Urinary bladder (tissue), 4 donors: ENCODE data around the gene ACTN1. TPM values are rescaled to one million over a fixed set of nuclear protein-coding genes. Genes with fewer than 3 reads are reported as not detected.
A peak's percentile ranks its signal among the peaks of the same experiment; 100 is the strongest.
"Not testable (repeated sequence)": the region's sequence is repeated elsewhere in the genome, so short reads cannot be mapped to it uniquely, and the experiment has no call there.

Source experiments
- DNase-seq: peaks from one replicate; pipeline ENCODE4 v3.0.0-alpha.2; 2015; ENCODE audit errors: extremely low spot score
- H3K27ac ChIP-seq: one replicate; pipeline ENCODE4 v1.5.1; 2013; ENCODE audit warnings: low read depth, mild to moderate bottlenecking, moderate library complexity
- H3K36me3 ChIP-seq: one replicate; pipeline ENCODE4 v1.6.1; 2013; ENCODE audit warnings: mild to moderate bottlenecking, moderate library complexity; ENCODE audit not compliant: insufficient read depth
- H3K4me1 ChIP-seq: one replicate; pipeline ENCODE4 v1.6.1; 2013; ENCODE audit warnings: mild to moderate bottlenecking, moderate library complexity; ENCODE audit not compliant: insufficient read depth
- H3K4me3 ChIP-seq: one replicate; pipeline ENCODE4 v1.5.1; 2013; ENCODE audit warnings: low read depth, low read length
- WGBS: extraction: QIAGEN DNeasy Blood & Tissue Kit; methylation state at CpG from one replicate; pipeline ENCODE4 v1.1.7; 2013; 5-methylcytosine and 5-hydroxymethylcytosine counted together
- polyA plus RNA-seq: library from polyadenylated mRNA; stranded (reverse); fragments of 200-250 nt; gene quantifications from one replicate; pipeline ENCODE4 v1.2.3, GENCODE V29; 2013
- total RNA-seq: library from RNA; depleted of rRNA; stranded (reverse); fragments of >200 nt; gene quantifications from one replicate; pipeline ENCODE4 v1.2.3, GENCODE V29; 2014
- donor health status: healthy with polysubstance abuse.
- donor health status: healthy.

Gene ACTN1
- total RNA-seq (150 TPM), polyA plus RNA-seq (723 TPM)

- peak; percentile 85 for DNase-seq
- Histone ChIP-seq H3K4me3 (peak within 1 kb of the TSS; percentile 85), H3K4me1 (peaks cover 1% of the 10 kb centered on the region), H3K36me3 (no peaks in the 10 kb centered on the region), H3K27ac (peak within 1 kb of the TSS; percentile 97)
- WGBS, result under 1% methylated on average over 68 of the region's 68 CpGs
Observed at GRCh38 chr14:68979021-68979721, at the start of gene ACTN1. TSS of gene ACTN1 (minus strand) at chr14:68979302. CDS start at chr14:68979056, 246 bp downstream.

- H3K4me1 ChIP-seq, result no peaks in the 10 kb centered on the region
- no peak overlapping the region for H3K27ac ChIP-seq
- H3K4me3 ChIP-seq, result no peak overlapping the region
- H3K36me3 ChIP-seq, result no peaks in the 10 kb centered on the region
- DNase-seq, result no peak
- WGBS, result 39% methylated on average over 1 of the region's 1 CpG
Observed at GRCh38 chr14:69027242-69027913, 48.3 kb upstream of the ACTN1 start.

- Histone ChIP-seq H3K4me3 (no peak overlapping the region), H3K4me1 (no peaks in the 10 kb centered on the region), H3K36me3 (no peaks in the 10 kb centered on the region), H3K27ac (no peak overlapping the region)
- no peak for DNase-seq
- WGBS, result 88% methylated on average over 4 of the region's 4 CpGs
Observed at GRCh38 chr14:69023035-69023434, 43.9 kb upstream of the ACTN1 start.

GRCh38 chr14:69022093-69022492, 43.0 kb upstream of the ACTN1 start:
- WGBS, result 88% methylated on average over 8 of the region's 8 CpGs
- H3K27ac ChIP-seq, H3K36me3 ChIP-seq, H3K4me1 ChIP-seq, H3K4me3 ChIP-seq, DNase-seq: not testable (repeated sequence)

- H3K27ac ChIP-seq, result no peak overlapping the region
- WGBS, result 88% methylated on average over 4 of the region's 4 CpGs
- H3K4me1 ChIP-seq, result no peaks in the 10 kb centered on the region
- no peak for DNase-seq
- no peaks in the 10 kb centered on the region for H3K36me3 ChIP-seq
- no peak overlapping the region for H3K4me3 ChIP-seq
Observed at GRCh38 chr14:69017706-69018105, 38.6 kb upstream of the ACTN1 start.

GRCh38 chr14:69014829-69015259, 35.7 kb upstream of the ACTN1 start:
- no peaks in the 10 kb centered on the region for H3K36me3 ChIP-seq
- H3K4me3 ChIP-seq, result no peak overlapping the region
- H3K27ac ChIP-seq, result no peak overlapping the region
- DNase-seq, result no peak
- H3K4me1 ChIP-seq, result no peaks in the 10 kb centered on the region
- 97% methylated on average over 6 of the region's 6 CpGs for WGBS

- no peak overlapping the region for H3K27ac ChIP-seq
- no peaks in the 10 kb centered on the region for H3K4me1 ChIP-seq
- no peaks in the 10 kb centered on the region for H3K36me3 ChIP-seq
- WGBS, result 74% methylated on average over 12 of the region's 12 CpGs
- H3K4me3 ChIP-seq, result no peak overlapping the region
- no peak for DNase-seq
Observed at GRCh38 chr14:69013943-69014782, 35.1 kb upstream of the ACTN1 start.

- no peak overlapping the region for H3K4me3 ChIP-seq
- H3K27ac ChIP-seq, result no peak overlapping the region
- no peaks in the 10 kb centered on the region for H3K4me1 ChIP-seq
- WGBS, result 88% methylated on average over 5 of the region's 5 CpGs
- DNase-seq, result no peak
- H3K36me3 ChIP-seq, result no peaks in the 10 kb centered on the region
Observed at GRCh38 chr14:69012256-69012953, 33.3 kb upstream of the ACTN1 start.

- H3K36me3 ChIP-seq, result no peaks in the 10 kb centered on the region
- no peak for DNase-seq
- H3K27ac ChIP-seq, result no peak overlapping the region
- no peak overlapping the region for H3K4me3 ChIP-seq
- WGBS, result 78% methylated on average over 1 of the region's 1 CpG
- H3K4me1 ChIP-seq, result no peaks in the 10 kb centered on the region
Observed at GRCh38 chr14:69010648-69011047, 31.5 kb upstream of the ACTN1 start.

GRCh38 chr14:69008421-69008884, 29.4 kb upstream of the ACTN1 start:
- no peak overlapping the region for H3K27ac ChIP-seq
- 11% methylated on average over 1 of the region's 1 CpG for whole genome bisulfite sequencing
- H3K4me3 ChIP-seq, result no peak overlapping the region
- no peaks in the 10 kb centered on the region for H3K4me1 ChIP-seq
- no peak for DNase-seq
- H3K36me3 ChIP-seq, result no peaks in the 10 kb centered on the region

GRCh38 chr14:69006346-69006745, 27.2 kb upstream of the ACTN1 start:
- Histone ChIP-seq H3K4me3 (no peak overlapping the region), H3K36me3 (no peaks in the 10 kb centered on the region)
- 97% methylated on average over 5 of the region's 5 CpGs for WGBS

GRCh38 chr14:69005432-69006148, 26.5 kb upstream of the ACTN1 start:
- DNase-seq, result no peak
- Histone ChIP-seq H3K4me1 (no peaks in the 10 kb centered on the region), H3K4me3 (no peak overlapping the region), H3K36me3 (no peaks in the 10 kb centered on the region), H3K27ac (no peak overlapping the region)
- WGBS, result 52% methylated on average over 11 of the region's 11 CpGs

More at GRCh38 chr14:69006346-69006745, 27.2 kb upstream of the ACTN1 start:
- H3K27ac ChIP-seq, result no peak overlapping the region
- DNase-seq, result no peak
- H3K4me1 ChIP-seq, result no peaks in the 10 kb centered on the region
